Stimulated activated CD8-positive, alpha-beta memory T cell treated with anti-CD3 and anti-CD28 coated beads, Interleukin-12 subunit alpha, Interleukin-12 subunit beta, amount 100 ng/mL, for 1 hour (primary cell): Measurements from ENCODE around the gene TAS2R40.
"Not testable (repeated sequence)": the region's sequence is repeated elsewhere in the genome, so short reads cannot be mapped to it uniquely, and the experiment has no call there.

ENCODE experiments used
- DNase-seq: peaks from one replicate; pipeline ENCODE4 v3.0.0-alpha.2; 2020; ENCODE audit warnings: low read depth

Gene TAS2R40

DNA sequence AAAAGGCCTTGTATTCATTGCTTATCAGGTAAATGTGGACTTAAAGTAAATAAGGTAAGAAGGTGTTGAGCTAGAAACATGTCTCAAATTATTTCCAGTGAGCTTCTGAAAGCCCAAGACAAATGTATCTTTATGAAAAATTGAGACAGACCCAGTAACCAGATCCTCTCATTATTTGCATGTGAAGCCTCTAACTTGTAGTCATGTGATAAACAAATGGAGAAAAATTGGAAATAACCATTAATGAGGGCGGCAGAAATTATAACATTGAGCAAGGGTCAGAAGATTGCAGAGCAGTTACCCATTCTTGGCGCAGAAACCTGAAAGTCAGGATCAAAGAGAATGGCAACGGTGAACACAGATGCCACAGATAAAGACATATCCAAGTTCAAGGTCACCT, at the start of gene TAS2R40:
TAS2R40 (plus strand) TSS at position 301 of the 400 bp plus-strand sequence; CDS start at position 343, 42 bp downstream.
- DNase-seq = no peak

- DNase-seq = no peak
These were observed 49.5 kb upstream of the TAS2R40 start for GRCh38 chr7:143172354-143172753.

DNA sequence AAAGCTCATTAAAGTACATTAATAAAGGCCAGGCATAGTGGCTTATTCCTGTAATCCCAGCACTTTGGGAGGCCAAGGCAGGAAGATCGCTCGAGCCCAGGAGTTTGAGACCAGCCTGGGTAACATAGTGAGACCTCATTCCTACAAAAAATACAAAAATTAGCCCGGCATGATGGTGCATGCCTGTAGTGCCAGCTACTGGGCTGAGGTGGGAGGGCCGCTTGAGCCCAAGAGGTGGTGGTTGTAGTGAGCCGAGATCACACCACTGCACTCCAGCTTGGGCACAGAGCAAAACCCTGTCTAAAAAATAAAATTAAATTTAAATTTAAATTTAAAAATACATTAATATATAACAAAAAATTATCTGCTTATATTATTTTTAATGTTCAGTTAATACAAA, 45.7 kb upstream of the TAS2R40 start:
- no peak for DNase-seq

- DNase-seq = no peak
These were observed 44.3 kb upstream of the TAS2R40 start for GRCh38 chr7:143177374-143178119.

GRCh38 chr7:143180771-143181170, 41.1 kb upstream of the TAS2R40 start:
- not testable (repeated sequence) for DNase-seq

DNA sequence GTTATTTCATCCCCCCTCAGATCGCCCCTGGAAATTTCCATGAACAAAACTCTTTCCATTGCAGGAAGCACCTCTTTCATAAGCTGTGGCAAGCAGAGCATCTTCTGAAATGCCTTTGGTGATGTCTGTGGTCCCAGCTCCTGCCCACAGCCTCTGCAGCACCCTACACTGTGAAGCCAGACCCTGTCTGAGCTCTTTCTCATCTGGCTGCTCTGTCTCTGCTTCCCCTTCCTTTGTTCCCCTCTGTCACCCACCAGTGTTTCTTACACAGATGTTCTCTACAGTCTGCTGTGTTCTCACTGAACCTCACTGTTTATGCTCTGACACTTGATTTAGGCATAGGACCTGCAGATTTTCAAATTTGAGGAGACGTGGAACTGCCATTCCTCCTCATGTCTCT, 40.5 kb upstream of the TAS2R40 start:
- DNase-seq = no peak

DNA sequence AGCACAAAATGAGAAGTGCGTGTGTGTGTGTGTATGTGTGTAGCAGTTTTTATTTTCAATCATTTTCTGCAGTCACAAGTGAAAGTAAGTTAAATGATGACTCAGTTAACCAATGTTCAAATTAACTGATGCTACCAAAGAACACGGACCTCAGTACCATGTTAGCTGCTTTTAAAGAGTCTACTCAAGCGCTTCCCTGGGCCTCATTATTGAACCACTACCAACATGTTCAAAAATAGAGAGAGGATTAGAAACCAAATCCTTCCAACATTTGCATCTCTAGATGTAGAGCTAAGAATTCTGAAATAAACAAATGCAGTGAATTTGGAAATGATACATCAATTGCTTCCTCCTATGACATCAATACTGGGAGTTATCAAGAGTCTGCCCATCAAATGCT, 38.8 kb upstream of the TAS2R40 start, which contains the start of gene TAS2R39:
TAS2R39 (plus strand) TSS at position 396 of the 400 bp plus-strand sequence; CDS start at position 396, 0 bp downstream.
- no peak for DNase-seq

GRCh38 chr7:143185551-143185950, 36.3 kb upstream of the TAS2R40 start:
- DNase-seq = no peak

- no peak for DNase-seq
These were observed 32.8 kb upstream of the TAS2R40 start for GRCh38 chr7:143188994-143189393.

DNA sequence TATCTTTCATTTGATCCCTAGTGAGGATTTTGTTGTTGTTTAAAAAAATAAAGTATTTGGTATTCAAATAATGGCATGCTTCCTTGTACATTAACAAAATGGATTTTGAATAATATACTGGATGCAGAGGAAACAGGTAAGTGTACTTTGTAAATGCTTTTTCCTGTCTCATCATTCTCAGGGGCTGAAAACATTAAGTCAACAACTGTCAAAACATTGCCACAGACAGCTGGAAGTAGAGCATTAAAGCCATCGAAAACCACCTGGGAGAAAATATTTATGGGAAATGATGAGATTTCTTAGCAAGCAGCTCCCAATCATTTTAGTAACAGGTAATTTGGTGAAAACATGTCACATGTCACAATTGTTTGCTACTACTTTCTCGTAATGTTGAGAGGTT, 28.0 kb upstream of the TAS2R40 start:
- DNase-seq = no peak

- DNase-seq = no peak
These were observed 22.8 kb upstream of the TAS2R40 start for GRCh38 chr7:143199040-143199439.

GRCh38 chr7:143202161-143202560, 19.7 kb upstream of the TAS2R40 start:
- DNase-seq = no peak

DNA sequence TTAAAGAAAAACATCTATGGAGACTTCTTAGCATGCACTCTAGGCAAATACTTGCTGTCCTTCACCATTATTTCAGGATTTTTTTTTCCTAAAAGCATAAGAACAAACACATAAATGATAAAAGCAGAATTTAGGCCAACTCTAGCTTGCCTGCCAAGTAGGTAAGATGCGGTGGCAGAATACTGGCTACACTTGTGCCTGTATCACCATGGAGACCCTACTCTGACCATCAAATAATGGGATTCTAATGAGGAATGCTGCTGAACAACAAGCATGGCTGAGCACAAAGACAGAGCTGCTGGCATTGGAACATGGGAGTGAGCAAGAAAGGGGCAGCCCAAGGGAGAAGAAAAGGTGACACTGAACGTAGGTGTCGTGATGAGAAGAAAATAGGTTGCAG, 18.5 kb upstream of the TAS2R40 start:
- DNase-seq = no peak

DNA sequence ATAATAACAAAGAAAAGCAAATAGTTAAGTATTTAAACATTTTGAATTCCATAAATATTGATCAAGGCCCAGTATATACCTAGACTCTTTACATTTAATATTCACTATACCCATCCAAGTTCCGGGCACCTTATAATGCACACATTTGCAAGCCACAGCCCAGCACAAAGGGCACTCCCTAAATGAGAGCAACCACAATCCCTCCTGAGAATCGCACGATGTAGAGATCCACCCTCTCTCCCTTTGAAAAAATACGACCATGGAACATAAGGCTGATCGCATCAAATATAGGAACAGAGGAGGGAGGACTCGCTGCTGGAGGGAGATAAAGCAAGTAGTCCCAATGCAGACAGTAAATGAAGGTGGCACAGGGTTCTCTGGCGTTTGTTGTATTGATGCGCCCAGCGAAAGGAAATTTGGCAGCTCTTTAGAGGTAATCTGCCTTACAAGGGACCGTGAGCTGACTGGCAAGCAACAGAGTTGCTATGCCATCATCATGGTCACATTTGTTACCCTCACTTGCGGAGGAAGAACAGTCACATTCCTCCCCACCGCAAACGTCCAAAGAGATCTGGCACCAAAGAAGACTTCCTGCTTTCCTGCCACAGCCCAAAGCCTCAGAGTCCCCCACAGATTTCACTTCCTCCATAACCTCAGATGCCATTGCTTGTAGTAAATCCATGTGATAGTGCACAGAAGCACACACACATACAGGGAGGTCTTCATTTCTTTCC, 16.1 kb upstream of the TAS2R40 start:
- DNase-seq = no peak

- no peak for DNase-seq
These were observed 11.3 kb upstream of the TAS2R40 start for GRCh38 chr7:143210541-143210940.

- DNase-seq = not testable (repeated sequence)
These were observed 8.4 kb upstream of the TAS2R40 start for GRCh38 chr7:143213478-143213877.

- DNase-seq = peak; percentile 53
These were observed 6.8 kb upstream of the TAS2R40 start for GRCh38 chr7:143214789-143215679.

- DNase-seq = no peak
These were observed 5.7 kb upstream of the TAS2R40 start for GRCh38 chr7:143216151-143216550.

GRCh38 chr7:143216686-143217085, 5.2 kb upstream of the TAS2R40 start:
- no peak for DNase-seq

GRCh38 chr7:143217806-143218205, 4.0 kb upstream of the TAS2R40 start:
- no peak for DNase-seq

DNA sequence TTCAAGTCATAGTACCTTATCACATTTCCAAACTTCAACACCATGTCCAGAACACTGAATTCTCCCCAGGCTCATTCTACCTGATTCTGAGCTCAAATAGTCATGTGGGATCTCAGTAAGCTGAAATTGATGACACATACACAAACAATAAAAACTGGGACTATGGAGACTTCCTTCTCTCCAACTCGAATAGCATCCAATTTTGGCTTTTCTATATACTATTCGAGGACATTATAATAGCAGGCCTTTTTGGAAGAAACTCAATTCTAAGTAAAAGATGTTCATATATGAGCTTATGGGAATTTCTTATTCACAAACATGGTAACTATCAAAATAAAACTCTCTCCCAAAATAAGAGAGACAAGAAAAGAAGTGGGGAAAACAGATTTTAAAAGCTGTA, 551 bp upstream of the TAS2R40 start:
- DNase-seq = no peak

- no peak for DNase-seq
These were observed 945 bp downstream of the TAS2R40 start for GRCh38 chr7:143222782-143223181.
